GM23248 (cell line): ENCODE data around the gene CEMIP2.

Experiments
- EZH2 ChIP-seq: fragments of 200-600 bp; sonication (generic); IDR thresholded peaks from 2 replicates; pipeline ENCODE4 v1.6.1; 2018; ENCODE audit warnings: antibody characterized with exemption, mild to moderate bottlenecking; ENCODE audit not compliant: insufficient read depth, poor library complexity, severe bottlenecking
- EZH2phosphoT487 ChIP-seq: fragments of 200-600 bp; sonication (generic); IDR thresholded peaks from 2 replicates; pipeline ENCODE4 v1.6.1; 2018; ENCODE audit warnings: antibody characterized with exemption, moderate library complexity, mild to moderate bottlenecking, low read depth; ENCODE audit not compliant: insufficient read depth

DNA sequence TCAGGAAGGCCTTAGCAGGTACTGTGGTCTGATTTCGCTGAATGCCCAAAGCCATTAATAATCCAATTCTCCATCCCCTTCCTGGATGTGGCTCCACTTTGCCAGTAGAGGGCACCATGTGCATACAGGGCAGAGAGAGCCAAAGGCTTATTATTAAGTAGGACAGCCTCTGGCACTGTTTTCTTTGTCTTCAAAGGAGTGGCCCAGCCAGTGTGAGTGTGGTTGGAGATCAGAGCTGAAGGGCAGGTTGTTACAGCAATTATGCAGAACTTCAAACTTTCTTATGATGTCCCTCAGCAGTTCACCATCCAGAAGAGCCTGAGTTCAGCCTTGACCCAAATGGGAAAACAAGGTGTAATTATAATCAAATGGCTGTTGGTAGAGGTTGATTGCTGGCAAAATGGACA lies 38.6 kb upstream of the CEMIP2 start:
- TF ChIP-seq EZH2, result no peak
- no peak for TF ChIP-seq EZH2phosphoT487
